ENCODE data around the gene AR. TPM values are rescaled to one million over a fixed set of nuclear protein-coding genes. Genes with fewer than 3 reads are reported as not detected.

The AR gene
- total and polyA plus RNA-seq, 8 donors, result 0.34 to 2.9 (median 1.1) TPM

GRCh38 chrX:67546496-67547423 lies 2.9 kb downstream of the AR start:
- no peak for FAIRE-seq
- Histone ChIP-seq H3K4me1 (no peaks in the 10 kb centered on the region), H3K4me3 (peak overlapping the region in 2 of 4 donors; percentile 32 to 37), H3K27ac (no peak overlapping the region), H3K36me3 (no peaks in the 10 kb centered on the region), H3K9me3 (no peaks in the 10 kb centered on the region), H3K27me3 (peaks cover 0 to 23% (median 3%) of the 10 kb centered on the region in 4 donors)
- no peak for TF ChIP-seq CTCF (IDR thresholded peaks at IDR 0.05)
- no peak for ATAC-seq
- peak in 1 of 6 donors; percentile 34 for DNase-seq
- 10 to 36% methylated on average over 43 to 44 of the region's 44 CpGs for WGBS, 2 donors
- intact Hi-C loops (cut with DNase I), result no loop called here

GRCh38 chrX:67555578-67556203 lies 11.9 kb downstream of the AR start:
- H3K27ac ChIP-seq, result no peak overlapping the region
- peak; percentile 48 to 84 (median 72) for TF ChIP-seq CTCF (IDR thresholded peaks at IDR 0.05)

GRCh38 chrX:67558267-67558666 lies 14.4 kb downstream of the AR start:
- Histone ChIP-seq H3K9me3 (no peaks in the 10 kb centered on the region), H3K4me1 (no peaks in the 10 kb centered on the region), H3K36me3 (no peaks in the 10 kb centered on the region), H3K4me3 (no peak overlapping the region), H3K27ac (no peak overlapping the region), H3K27me3 (peaks cover 0 to 14% (median 2%) of the 10 kb centered on the region in 4 donors)
- intact Hi-C loops (cut with DNase I), result no loop called here
- TF ChIP-seq CTCF (IDR thresholded peaks at IDR 0.05), result no peak
- DNase-seq (no peak), FAIRE-seq (no peak), ATAC-seq (no peak)
- 76 to 78% methylated on average over 1 of the region's 1 CpG for WGBS, 2 donors

More at GRCh38 chrX:67555578-67556203, 11.9 kb downstream of the AR start:
- Histone ChIP-seq H3K36me3 (no peaks in the 10 kb centered on the region), H3K27me3 (peaks cover 0 to 27% (median 4%) of the 10 kb centered on the region in 4 donors), H3K9me3 (no peaks in the 10 kb centered on the region), H3K4me1 (no peaks in the 10 kb centered on the region), H3K4me3 (no peak overlapping the region)
- DNase-seq, result peak in 4 of 6 donors; percentile 14 to 49 (median 36)
- FAIRE-seq, result peak; percentile 75
- intact Hi-C loops (cut with DNase I), result no loop called here
- WGBS, 2 donors, result 23 to 28% methylated on average over 7 of the region's 7 CpGs
- peak in 3 of 4 donors; percentile 53 to 82 (median 64) for ATAC-seq

- TF ChIP-seq CTCF (IDR thresholded peaks at IDR 0.05), result no peak
- 30 to 31% methylated on average over 7 of the region's 7 CpGs for WGBS, 2 donors
- Histone ChIP-seq H3K9me3 (no peaks in the 10 kb centered on the region), H3K4me1 (no peaks in the 10 kb centered on the region), H3K27me3 (no peaks in the 10 kb centered on the region), H3K27ac (peak overlapping the region in 1 of 4 donors; percentile 12), H3K36me3 (no peaks in the 10 kb centered on the region), H3K4me3 (no peak overlapping the region)
- FAIRE-seq (peak; percentile 26), DNase-seq (peak in 1 of 6 donors; percentile 17), ATAC-seq (peak in 3 of 4 donors; percentile 45 to 72 (median 62))
- intact Hi-C loops (cut with DNase I), result no loop called here
Observed at GRCh38 chrX:67563469-67564448, 19.9 kb downstream of the AR start.
